Mesenchymal stem cell (in vitro differentiated cells and primary cell): ENCODE results near the gene PROCR.

Source experiments
- DNase-seq: peaks from one replicate; pipeline ENCODE4 v3.0.0-alpha.2; 2013
- H2AFZ ChIP-seq: one replicate; pipeline ENCODE4 v1.6.1; 2013; ENCODE audit warnings: low read depth, mild to moderate bottlenecking, control low read depth, inconsistent platforms, low read length, moderate library complexity
- H2AK5ac ChIP-seq: 2 replicates; pipeline ENCODE4 v1.6.1; 2013; ENCODE audit warnings: low read length, moderate library complexity, mild to moderate bottlenecking, inconsistent platforms; ENCODE audit not compliant: severe bottlenecking
- H2BK120ac ChIP-seq: one replicate; pipeline ENCODE4 v1.6.1; 2013; ENCODE audit warnings: low read depth, mild to moderate bottlenecking, inconsistent platforms, low read length, moderate library complexity
- H2BK12ac ChIP-seq, 2 experiments: one replicate each; pipeline ENCODE4 v1.6.1; 2013; ENCODE audit warnings: inconsistent platforms in 2 of 2, low read length in 2 of 2, mild to moderate bottlenecking in 2 of 2, moderate library complexity in 2 of 2, control low read depth in 1 of 2
- H2BK15ac ChIP-seq: one replicate; pipeline ENCODE4 v1.6.1; 2013; ENCODE audit warnings: mild to moderate bottlenecking, low read depth, inconsistent platforms; ENCODE audit not compliant: poor library complexity, severe bottlenecking
- H2BK5ac ChIP-seq: 2 replicates; pipeline ENCODE4 v1.6.1; 2013; ENCODE audit warnings: low read depth, mild to moderate bottlenecking, low read length, control low read depth, inconsistent platforms; ENCODE audit not compliant: poor library complexity, severe bottlenecking
- H3K14ac ChIP-seq, 2 experiments: one replicate each; pipeline ENCODE4 v1.6.1; 2013; ENCODE audit warnings: inconsistent platforms in 2 of 2, low read length in 2 of 2, control low read depth in 1 of 2, mild to moderate bottlenecking in 1 of 2, moderate library complexity in 1 of 2
- H3K18ac ChIP-seq, 2 experiments: one replicate each; pipeline ENCODE4 v1.6.1; 2013; ENCODE audit warnings: inconsistent platforms in 2 of 2, low read length in 2 of 2, control low read depth in 1 of 2, low read depth in 1 of 2, mild to moderate bottlenecking in 1 of 2
- H3K23ac ChIP-seq, 2 experiments: one replicate each; pipeline ENCODE4 v1.6.1; 2013; ENCODE audit warnings: inconsistent platforms in 2 of 2, low read length in 2 of 2, mild to moderate bottlenecking in 2 of 2, moderate library complexity in 2 of 2, control low read depth in 1 of 2
- H3K27ac ChIP-seq: 2 replicates; pipeline ENCODE4 v1.5.1; 2013; ENCODE audit warnings: mild to moderate bottlenecking, moderate library complexity, low read length, control low read depth, inconsistent platforms; ENCODE audit not compliant: poor library complexity, severe bottlenecking
- H3K27me3 ChIP-seq, 2 experiments: 2 replicates each; pipeline versions ENCODE4 v1.6.1 to v1.7.0; 2013; ENCODE audit warnings: low read length in 2 of 2, mild to moderate bottlenecking in 2 of 2, moderate library complexity in 2 of 2, control low read depth in 1 of 2, inconsistent platforms in 1 of 2; ENCODE audit not compliant: control insufficient read depth in 1 of 2, insufficient read depth in 1 of 2
- H3K36me3 ChIP-seq, 2 experiments: 2 replicates each; pipeline versions ENCODE4 v1.6.1 to v1.7.0; 2013; ENCODE audit warnings: low read length in 2 of 2, control low read depth in 1 of 2, inconsistent platforms in 1 of 2, low read depth in 1 of 2, mild to moderate bottlenecking in 1 of 2; ENCODE audit not compliant: insufficient read depth in 2 of 2, control insufficient read depth in 1 of 2
- H3K4ac ChIP-seq, 2 experiments: one replicate each; pipeline ENCODE4 v1.6.1; 2013; ENCODE audit warnings: inconsistent platforms in 2 of 2, low read length in 2 of 2, mild to moderate bottlenecking in 2 of 2, moderate library complexity in 2 of 2, control low read depth in 1 of 2, low read depth in 1 of 2
- H3K4me1 ChIP-seq: 2 replicates; pipeline ENCODE4 v1.6.1; 2013; ENCODE audit warnings: low read depth, low read length, control low read depth; ENCODE audit not compliant: control insufficient read depth, insufficient read depth
- H3K4me2 ChIP-seq: 2 replicates; pipeline ENCODE4 v1.6.1; 2013; ENCODE audit warnings: low read length, mild to moderate bottlenecking, inconsistent platforms; ENCODE audit not compliant: poor library complexity, severe bottlenecking
- H3K4me3 ChIP-seq, 2 experiments: 2 replicates each; pipeline versions ENCODE4 v1.5.1 to v1.7.0; 2013; ENCODE audit warnings: low read length in 2 of 2, mild to moderate bottlenecking in 2 of 2, control low read depth in 1 of 2, low read depth in 1 of 2; ENCODE audit not compliant: insufficient read depth in 1 of 2
- H3K79me1 ChIP-seq: replicated peaks from 2 replicates; pipeline ENCODE4 v1.6.1; 2013; ENCODE audit warnings: mild to moderate bottlenecking, control low read depth, low read length, inconsistent platforms; ENCODE audit not compliant: poor library complexity, severe bottlenecking
- H3K9ac ChIP-seq: 2 replicates; pipeline ENCODE4 v1.7.0; 2013; ENCODE audit warnings: mild to moderate bottlenecking, low read length, moderate library complexity
- H3K9me3 ChIP-seq: 2 replicates; pipeline ENCODE4 v1.7.0; 2013; ENCODE audit warnings: mild to moderate bottlenecking, low read length; ENCODE audit not compliant: control insufficient read depth
- H4K8ac ChIP-seq: one replicate; pipeline ENCODE4 v1.6.1; 2013; ENCODE audit warnings: inconsistent platforms, mild to moderate bottlenecking, low read length, moderate library complexity
- H4K91ac ChIP-seq: one replicate; pipeline ENCODE4 v1.6.1; 2013; ENCODE audit warnings: mild to moderate bottlenecking, low read length, inconsistent platforms
- WGBS: methylation state at CpG from one replicate; pipeline ENCODE4 v1.1.7; 2013; ENCODE audit warnings: mixed read lengths; 5-methylcytosine and 5-hydroxymethylcytosine counted together

PROCR gene

GRCh38 chr20:35173576-35174192 lies 1.8 kb downstream of the PROCR start:
- H3K79me1 ChIP-seq, result peaks cover 17% of the 10 kb centered on the region
- no peak overlapping the region for H3K23ac ChIP-seq
- H3K27ac ChIP-seq, result no peak overlapping the region
- H3K4ac ChIP-seq, result no peak overlapping the region
- H4K8ac ChIP-seq, result no peak overlapping the region
- no peak overlapping the region for H3K4me2 ChIP-seq
- H2BK12ac ChIP-seq, result peak overlapping the region in 1 of 2 experiments; percentile 18
- H2BK5ac ChIP-seq, result no peak overlapping the region
- peak overlapping the region in 1 of 2 experiments; percentile 58 for H3K4me3 ChIP-seq
- no peaks in the 10 kb centered on the region for H3K9me3 ChIP-seq
- no peak overlapping the region for H3K18ac ChIP-seq
- DNase-seq, result no peak
- peak overlapping the region; percentile 49 for H2BK120ac ChIP-seq
- H2AK5ac ChIP-seq, result no peak overlapping the region
- H3K14ac ChIP-seq, result no peak overlapping the region
- peak overlapping the region; percentile 87 for H3K9ac ChIP-seq
- no peak overlapping the region for H4K91ac ChIP-seq
- 96% methylated on average over 12 of the region's 12 CpGs for WGBS
- H3K36me3 ChIP-seq, result peaks cover 20 to 21% of the 10 kb centered on the region in 2 experiments
- no peak overlapping the region for H2BK15ac ChIP-seq
- H2AFZ ChIP-seq, result no peak overlapping the region
- peaks cover 6% of the 10 kb centered on the region for H3K4me1 ChIP-seq
- H3K27me3 ChIP-seq, result no peaks in the 10 kb centered on the region

GRCh38 chr20:35174458-35175216 lies 2.8 kb downstream of the PROCR start:
- Histone ChIP-seq H4K8ac (no peak overlapping the region), H2AK5ac (no peak overlapping the region), H3K27ac (no peak overlapping the region), H2BK5ac (no peak overlapping the region), H3K79me1 (peaks cover 17% of the 10 kb centered on the region), H3K23ac (peak overlapping the region in 1 of 2 experiments; percentile 6), H3K9ac (peak overlapping the region; percentile 87), H4K91ac (peak overlapping the region; percentile 0), H3K27me3 (no peaks in the 10 kb centered on the region), H3K4ac (no peak overlapping the region), H3K14ac (peak overlapping the region in 1 of 2 experiments; percentile 6), H3K18ac (peak overlapping the region in 1 of 2 experiments; percentile 72), H3K36me3 (peaks cover 20 to 26% of the 10 kb centered on the region in 2 experiments), H2BK120ac (no peak overlapping the region), H2AFZ (no peak overlapping the region), H2BK15ac (peak overlapping the region; percentile 13), H3K4me1 (peaks cover 6% of the 10 kb centered on the region), H3K4me2 (no peak overlapping the region), H2BK12ac (no peak overlapping the region), H3K9me3 (no peaks in the 10 kb centered on the region), H3K4me3 (peak overlapping the region in 1 of 2 experiments; percentile 58)
- no peak for DNase-seq
- 79% methylated on average over 40 of the region's 49 CpGs for WGBS

GRCh38 chr20:35176132-35176531 lies 4.3 kb downstream of the PROCR start:
- H4K8ac ChIP-seq, result peak overlapping the region; percentile 50
- peaks cover 6% of the 10 kb centered on the region for H3K4me1 ChIP-seq
- no peak overlapping the region for H2AFZ ChIP-seq
- H3K9ac ChIP-seq, result no peak overlapping the region
- no peak overlapping the region for H2BK15ac ChIP-seq
- no peak for DNase-seq
- no peak overlapping the region for H2BK12ac ChIP-seq
- no peak overlapping the region for H2AK5ac ChIP-seq
- H3K23ac ChIP-seq, result no peak overlapping the region
- no peak overlapping the region for H4K91ac ChIP-seq
- no peak overlapping the region for H3K4me2 ChIP-seq
- H3K79me1 ChIP-seq, result peaks cover 17% of the 10 kb centered on the region
- no peaks in the 10 kb centered on the region for H3K9me3 ChIP-seq
- 99% methylated on average over 14 of the region's 14 CpGs for WGBS
- no peak overlapping the region for H2BK5ac ChIP-seq
- H3K36me3 ChIP-seq, result peaks cover 20 to 34% of the 10 kb centered on the region in 2 experiments
- H3K14ac ChIP-seq, result no peak overlapping the region
- no peaks in the 10 kb centered on the region for H3K27me3 ChIP-seq
- no peak overlapping the region for H3K4me3 ChIP-seq
- H3K18ac ChIP-seq, result no peak overlapping the region
- H3K4ac ChIP-seq, result no peak overlapping the region
- no peak overlapping the region for H2BK120ac ChIP-seq
- H3K27ac ChIP-seq, result no peak overlapping the region
